MM.1S (cell line): ENCODE data around the gene SLC8A1.

Experiments used
- EZH2phosphoT487 ChIP-seq: fragments of 300-600 bp; sonication (generic); IDR thresholded peaks from 2 replicates; pipeline ENCODE4 v1.6.1; 2018; ENCODE audit warnings: antibody characterized with exemption, low read length
- TF ChIP-seq, protein P1 (sequence below): fragments of 300-600 bp; sonication (generic); IDR thresholded peaks from 2 replicates; pipeline ENCODE4 v1.5.1; 2016; ENCODE audit warnings: antibody characterized with exemption, low read length, mixed read lengths

DNA sequence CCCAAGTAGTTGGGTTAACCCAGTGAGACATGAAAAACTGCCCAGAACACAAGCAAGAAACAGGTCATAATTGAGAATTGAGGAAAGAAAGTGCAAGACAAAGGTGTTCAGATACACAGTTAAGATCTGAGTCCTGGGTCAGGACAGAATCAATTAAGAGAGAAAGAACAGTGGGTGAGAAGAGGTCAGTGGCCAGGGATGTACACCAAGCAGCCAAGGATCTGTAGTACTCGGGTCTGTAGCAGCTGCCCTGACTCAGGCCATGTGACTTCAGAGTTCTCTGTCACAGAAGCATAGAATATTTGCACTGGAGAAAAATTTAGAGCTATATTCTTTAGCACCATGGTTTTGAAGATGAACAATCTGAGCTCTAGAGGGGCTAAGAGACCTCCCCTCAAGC is 141.6 kb downstream of the SLC8A1 start:
- TF ChIP-seq, protein P1, sequence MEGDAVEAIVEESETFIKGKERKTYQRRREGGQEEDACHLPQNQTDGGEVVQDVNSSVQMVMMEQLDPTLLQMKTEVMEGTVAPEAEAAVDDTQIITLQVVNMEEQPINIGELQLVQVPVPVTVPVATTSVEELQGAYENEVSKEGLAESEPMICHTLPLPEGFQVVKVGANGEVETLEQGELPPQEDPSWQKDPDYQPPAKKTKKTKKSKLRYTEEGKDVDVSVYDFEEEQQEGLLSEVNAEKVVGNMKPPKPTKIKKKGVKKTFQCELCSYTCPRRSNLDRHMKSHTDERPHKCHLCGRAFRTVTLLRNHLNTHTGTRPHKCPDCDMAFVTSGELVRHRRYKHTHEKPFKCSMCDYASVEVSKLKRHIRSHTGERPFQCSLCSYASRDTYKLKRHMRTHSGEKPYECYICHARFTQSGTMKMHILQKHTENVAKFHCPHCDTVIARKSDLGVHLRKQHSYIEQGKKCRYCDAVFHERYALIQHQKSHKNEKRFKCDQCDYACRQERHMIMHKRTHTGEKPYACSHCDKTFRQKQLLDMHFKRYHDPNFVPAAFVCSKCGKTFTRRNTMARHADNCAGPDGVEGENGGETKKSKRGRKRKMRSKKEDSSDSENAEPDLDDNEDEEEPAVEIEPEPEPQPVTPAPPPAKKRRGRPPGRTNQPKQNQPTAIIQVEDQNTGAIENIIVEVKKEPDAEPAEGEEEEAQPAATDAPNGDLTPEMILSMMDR: no peak
- TF ChIP-seq EZH2phosphoT487: no peak
